Measurements from ENCODE around the gene ZFAND5. TPM values are rescaled to one million over a fixed set of nuclear protein-coding genes. Genes with fewer than 3 reads are reported as not detected.

Gene ZFAND5
- total RNA-seq, 2 donors from 2014 or later = 143 to 288 TPM

DNA sequence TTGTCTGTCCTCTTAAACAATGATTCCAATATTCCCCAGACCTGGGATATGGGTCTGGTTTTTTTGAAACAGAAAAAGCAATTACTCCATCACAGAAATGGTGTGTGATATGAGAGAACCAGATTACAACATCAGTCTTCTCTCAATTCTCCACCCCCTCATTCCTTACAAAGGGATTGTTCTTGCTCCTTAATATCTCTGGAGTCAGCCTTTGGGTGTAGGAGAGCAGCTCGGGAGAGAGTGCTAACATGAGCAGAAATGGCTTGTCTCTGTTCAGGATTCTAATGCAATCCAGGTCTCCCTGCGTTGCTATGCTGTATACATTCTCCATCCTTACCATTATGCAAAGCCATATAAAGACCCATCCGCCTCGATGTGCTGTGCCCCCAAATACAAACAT, 32.7 kb downstream of the ZFAND5 start:
- no peak for DNase-seq (ENCODE audit: low spot score)
- Histone ChIP-seq H3K36me3 (no peaks in the 10 kb centered on the region), H3K4me1 (replicated peaks) (no peaks in the 10 kb centered on the region), H3K9me3 (no peaks in the 10 kb centered on the region), H3K27me3 (replicated peaks; ENCODE audit: insufficient read depth) (no peaks in the 10 kb centered on the region), H3K27ac (no peak overlapping the region), H3K4me3 (no peak overlapping the region)
- 64% methylated on average over 4 of the region's 4 CpGs for WGBS
- intact Hi-C loops (cut with DNase I) = no loop called here
- TF ChIP-seq, protein P1, sequence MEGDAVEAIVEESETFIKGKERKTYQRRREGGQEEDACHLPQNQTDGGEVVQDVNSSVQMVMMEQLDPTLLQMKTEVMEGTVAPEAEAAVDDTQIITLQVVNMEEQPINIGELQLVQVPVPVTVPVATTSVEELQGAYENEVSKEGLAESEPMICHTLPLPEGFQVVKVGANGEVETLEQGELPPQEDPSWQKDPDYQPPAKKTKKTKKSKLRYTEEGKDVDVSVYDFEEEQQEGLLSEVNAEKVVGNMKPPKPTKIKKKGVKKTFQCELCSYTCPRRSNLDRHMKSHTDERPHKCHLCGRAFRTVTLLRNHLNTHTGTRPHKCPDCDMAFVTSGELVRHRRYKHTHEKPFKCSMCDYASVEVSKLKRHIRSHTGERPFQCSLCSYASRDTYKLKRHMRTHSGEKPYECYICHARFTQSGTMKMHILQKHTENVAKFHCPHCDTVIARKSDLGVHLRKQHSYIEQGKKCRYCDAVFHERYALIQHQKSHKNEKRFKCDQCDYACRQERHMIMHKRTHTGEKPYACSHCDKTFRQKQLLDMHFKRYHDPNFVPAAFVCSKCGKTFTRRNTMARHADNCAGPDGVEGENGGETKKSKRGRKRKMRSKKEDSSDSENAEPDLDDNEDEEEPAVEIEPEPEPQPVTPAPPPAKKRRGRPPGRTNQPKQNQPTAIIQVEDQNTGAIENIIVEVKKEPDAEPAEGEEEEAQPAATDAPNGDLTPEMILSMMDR (IDR thresholded peaks at IDR 0.05) = no peak
- TF ChIP-seq POLR2A (IDR thresholded peaks at IDR 0.05) (no peak), POLR2AphosphoS5 (IDR thresholded peaks at IDR 0.05) (no peak)

DNA sequence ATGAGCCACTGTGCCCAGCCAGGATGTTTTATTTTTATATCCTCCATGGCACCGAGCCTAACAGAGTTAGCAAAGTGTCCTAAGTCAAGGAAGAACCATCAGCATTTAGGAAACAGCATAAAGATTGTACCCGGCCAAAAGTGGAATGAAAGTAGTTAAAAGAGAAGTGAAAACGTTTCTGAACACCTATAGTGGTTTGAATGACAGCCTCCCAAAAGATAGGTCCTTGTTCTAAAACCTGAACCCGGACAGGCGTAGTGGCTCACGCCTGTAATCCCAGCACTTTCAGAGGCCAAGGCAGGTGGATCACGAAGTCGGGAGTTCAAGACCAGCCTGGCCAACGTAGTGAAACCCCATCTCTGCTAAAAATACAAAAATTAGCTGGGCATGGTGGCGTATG, 37.4 kb downstream of the ZFAND5 start:
- Histone ChIP-seq H3K4me3 (no peak overlapping the region), H3K27ac (no peak overlapping the region), H3K4me1 (replicated peaks) (no peaks in the 10 kb centered on the region), H3K27me3 (replicated peaks; ENCODE audit: insufficient read depth) (no peaks in the 10 kb centered on the region), H3K36me3 (no peaks in the 10 kb centered on the region), H3K9me3 (no peaks in the 10 kb centered on the region)
- intact Hi-C loops (cut with DNase I) = no loop called here
- DNase-seq (ENCODE audit: low spot score) = no peak
- WGBS = 87% methylated on average over 10 of the region's 10 CpGs
- TF ChIP-seq, protein P1 (IDR thresholded peaks at IDR 0.05) = no peak
- TF ChIP-seq POLR2A (IDR thresholded peaks at IDR 0.05) (no peak), POLR2AphosphoS5 (IDR thresholded peaks at IDR 0.05) (no peak)

DNA sequence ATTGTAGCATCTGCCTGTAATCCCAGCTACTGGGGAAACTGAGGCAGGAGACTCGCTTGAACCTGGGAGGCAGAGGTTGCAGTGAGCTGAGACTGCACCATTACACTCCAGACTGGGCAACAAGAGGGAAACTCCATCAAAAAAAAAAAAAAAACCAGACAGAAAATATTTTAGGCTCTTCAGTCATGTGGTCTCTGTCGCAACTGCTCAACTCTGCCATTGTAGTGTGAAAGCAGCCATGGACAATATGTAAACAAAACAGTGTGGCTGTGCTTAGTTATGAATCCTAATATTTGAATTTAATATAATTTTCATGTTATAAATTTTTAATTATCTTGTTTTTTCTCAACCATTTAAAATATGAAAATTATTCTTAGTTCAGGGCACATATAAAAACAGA, 38.4 kb downstream of the ZFAND5 start:
- Histone ChIP-seq H3K9me3 (no peaks in the 10 kb centered on the region), H3K4me3 (no peak overlapping the region), H3K4me1 (replicated peaks) (no peaks in the 10 kb centered on the region), H3K27ac (no peak overlapping the region), H3K36me3 (no peaks in the 10 kb centered on the region), H3K27me3 (replicated peaks; ENCODE audit: insufficient read depth) (no peaks in the 10 kb centered on the region)
- intact Hi-C loops (cut with DNase I) = no loop called here
- DNase-seq (ENCODE audit: low spot score) = no peak
- TF ChIP-seq POLR2A (IDR thresholded peaks at IDR 0.05) = no peak
- TF ChIP-seq, protein P1 (IDR thresholded peaks at IDR 0.05) = no peak
- no peak for TF ChIP-seq POLR2AphosphoS5 (IDR thresholded peaks at IDR 0.05)
- 98% methylated on average over 2 of the region's 2 CpGs for WGBS

DNA sequence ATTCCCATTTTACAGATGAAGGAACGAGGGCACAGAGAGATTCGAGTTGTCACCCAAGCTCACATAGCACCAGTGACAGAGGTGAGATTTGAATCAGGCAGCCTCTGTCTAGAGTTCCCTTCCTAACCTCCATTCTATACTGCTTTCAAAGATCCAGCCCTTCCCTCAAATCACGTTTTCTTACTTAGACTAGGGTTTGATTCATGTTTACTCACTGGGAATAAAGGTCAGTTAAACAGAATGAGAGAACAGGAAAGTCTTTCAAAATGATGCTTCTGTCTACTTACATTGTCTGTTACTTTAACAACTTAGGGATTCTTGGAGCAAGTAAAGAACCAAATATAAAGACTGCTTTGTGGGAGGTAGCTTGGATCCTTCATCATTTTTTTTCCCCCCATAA, 40.0 kb downstream of the ZFAND5 start:
- Histone ChIP-seq H3K9me3 (no peaks in the 10 kb centered on the region), H3K4me3 (no peak overlapping the region), H3K27ac (no peak overlapping the region), H3K4me1 (replicated peaks) (no peaks in the 10 kb centered on the region), H3K36me3 (no peaks in the 10 kb centered on the region), H3K27me3 (replicated peaks; ENCODE audit: insufficient read depth) (no peaks in the 10 kb centered on the region)
- DNase-seq (ENCODE audit: low spot score) = no peak
- WGBS = 65% methylated on average over 3 of the region's 3 CpGs
- TF ChIP-seq POLR2A (IDR thresholded peaks at IDR 0.05) (no peak), POLR2AphosphoS5 (IDR thresholded peaks at IDR 0.05) (no peak)
- TF ChIP-seq, protein P1 (IDR thresholded peaks at IDR 0.05) = no peak
- intact Hi-C loops (cut with DNase I) = no loop called here

DNA sequence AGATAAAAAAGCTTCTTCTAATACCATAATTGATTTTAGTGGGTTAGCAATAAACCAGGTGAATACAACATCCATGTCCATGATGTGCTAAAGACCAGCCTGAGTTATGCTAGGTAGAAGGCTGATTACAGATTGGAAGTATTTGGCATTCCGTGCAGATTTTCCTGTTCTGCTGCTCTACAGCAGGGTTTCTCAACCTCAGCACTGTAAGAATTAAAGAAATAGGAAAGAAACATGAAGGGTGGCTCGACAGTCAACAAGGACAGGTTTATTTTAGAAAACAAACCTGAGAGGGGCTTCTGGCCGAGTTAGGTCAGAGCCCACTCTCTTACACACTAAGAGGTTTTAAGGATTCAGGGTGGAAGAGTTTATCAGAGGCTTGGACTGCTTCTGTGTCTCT, 42.3 kb downstream of the ZFAND5 start:
- intact Hi-C loops (cut with DNase I) = no loop called here
- WGBS = 66% methylated on average over 3 of the region's 3 CpGs
- no peaks in the 10 kb centered on the region for H3K4me1 ChIP-seq (replicated peaks)
- H3K4me3 ChIP-seq = no peak overlapping the region
- H3K27ac ChIP-seq = no peak overlapping the region
- H3K36me3 ChIP-seq = no peaks in the 10 kb centered on the region
- H3K9me3 ChIP-seq = no peaks in the 10 kb centered on the region
- DNase-seq (ENCODE audit: low spot score) = no peak
- TF ChIP-seq, protein P1 (IDR thresholded peaks at IDR 0.05) = no peak
- no peak for TF ChIP-seq POLR2AphosphoS5 (IDR thresholded peaks at IDR 0.05)
- no peak for TF ChIP-seq POLR2A (IDR thresholded peaks at IDR 0.05)
- H3K27me3 ChIP-seq (replicated peaks; ENCODE audit: insufficient read depth) = no peaks in the 10 kb centered on the region

Measured in prostate gland (tissue), 2 donors.